ENCODE data around the gene NR2C2.
"Not testable (repeated sequence)": the region's sequence is repeated elsewhere in the genome, so short reads cannot be mapped to it uniquely, and the experiment has no call there.

The NR2C2 gene

DNA sequence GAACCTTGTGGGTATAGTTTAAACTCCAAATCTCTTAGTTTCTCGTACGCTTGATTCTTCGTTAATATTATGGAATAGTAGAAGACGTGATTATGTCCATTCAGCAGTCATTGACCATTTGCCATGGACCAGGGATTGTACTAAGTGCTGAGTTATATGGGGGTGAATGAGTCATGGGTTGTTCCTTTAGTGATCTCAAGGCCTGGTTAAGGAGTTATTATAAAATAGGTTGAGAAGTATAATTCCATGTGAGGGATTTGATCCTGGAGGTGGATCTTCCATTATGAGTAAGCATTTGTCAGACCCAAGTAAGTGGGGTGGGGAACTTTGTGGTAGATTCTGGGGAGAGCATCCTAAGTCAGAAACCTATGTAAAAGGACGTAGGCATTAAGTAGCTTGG is 15.4 kb downstream of the NR2C2 start:
- DNase-seq: no peak

GRCh38 chr3:14967285-14967684 is 19.9 kb downstream of the NR2C2 start:
- DNase-seq: no peak

DNA sequence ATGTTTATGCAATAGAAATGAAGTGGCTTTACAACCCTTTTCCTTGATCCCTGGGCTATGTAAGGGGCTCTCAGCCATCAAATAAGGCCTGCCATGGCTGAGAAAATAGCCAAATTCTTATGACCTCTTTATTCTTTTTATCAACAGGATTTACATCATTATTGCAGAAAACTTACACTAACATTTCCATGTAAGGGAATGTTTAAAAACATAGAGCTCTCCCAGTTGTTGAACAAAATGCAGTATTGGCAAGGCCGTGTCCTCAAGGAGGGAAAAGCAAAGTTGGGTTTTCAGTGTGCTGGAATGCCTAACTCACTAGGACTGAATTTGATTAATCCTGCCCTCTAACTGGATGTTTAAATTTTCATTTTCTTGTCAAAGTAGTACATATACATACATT is 22.3 kb downstream of the NR2C2 start:
- DNase-seq: no peak

- DNase-seq: no peak
Measured at GRCh38 chr3:14976317-14976716, 28.9 kb downstream of the NR2C2 start.

- DNase-seq: peak; percentile 2
Measured at GRCh38 chr3:14980689-14981088, 33.3 kb downstream of the NR2C2 start.

DNA sequence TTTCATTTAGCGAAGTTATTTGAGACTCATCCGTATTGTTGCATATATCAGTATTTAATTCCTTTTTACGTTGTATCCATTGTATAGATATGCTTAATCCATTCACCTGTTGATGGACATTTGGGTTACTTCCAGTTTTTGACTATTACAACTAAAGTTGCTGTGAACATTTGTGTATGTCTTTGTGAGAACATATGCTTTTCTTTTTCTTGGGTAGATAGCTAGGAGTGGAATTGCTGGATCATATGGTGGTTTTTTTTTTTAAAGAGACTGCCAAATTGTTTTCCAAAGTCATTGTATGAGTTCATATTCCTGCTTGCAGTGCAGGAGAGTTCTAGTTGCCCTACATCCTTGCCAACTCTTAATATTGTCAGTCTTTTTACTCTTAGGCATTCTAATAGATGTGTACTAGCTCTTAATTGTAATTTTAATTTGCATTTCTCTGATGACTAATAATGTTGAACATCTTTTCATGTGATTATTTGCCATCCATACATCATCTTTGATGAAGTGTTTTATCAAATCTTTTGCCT is 37.3 kb downstream of the NR2C2 start:
- no peak for DNase-seq

DNA sequence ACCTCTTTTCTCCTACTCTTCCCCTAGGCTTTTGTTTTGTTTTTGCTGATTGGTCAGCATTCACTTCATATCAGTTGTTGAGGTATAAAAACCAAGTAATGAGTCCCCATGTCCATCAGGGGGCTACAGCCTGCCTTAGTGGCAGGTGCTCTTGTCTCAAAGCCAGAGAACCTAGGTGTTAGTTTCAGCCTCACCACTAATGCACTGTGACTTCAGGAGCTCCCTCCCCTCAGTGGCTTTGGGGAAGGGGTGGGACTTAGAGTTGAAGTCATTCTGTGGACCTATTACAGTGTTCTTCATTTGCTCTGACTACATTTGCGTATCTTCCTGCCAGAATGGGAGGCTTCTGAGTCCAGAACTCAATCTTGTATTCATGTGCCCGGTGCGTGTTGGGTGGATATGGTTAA is 41.6 kb downstream of the NR2C2 start:
- DNase-seq: peak; percentile 41

DNA sequence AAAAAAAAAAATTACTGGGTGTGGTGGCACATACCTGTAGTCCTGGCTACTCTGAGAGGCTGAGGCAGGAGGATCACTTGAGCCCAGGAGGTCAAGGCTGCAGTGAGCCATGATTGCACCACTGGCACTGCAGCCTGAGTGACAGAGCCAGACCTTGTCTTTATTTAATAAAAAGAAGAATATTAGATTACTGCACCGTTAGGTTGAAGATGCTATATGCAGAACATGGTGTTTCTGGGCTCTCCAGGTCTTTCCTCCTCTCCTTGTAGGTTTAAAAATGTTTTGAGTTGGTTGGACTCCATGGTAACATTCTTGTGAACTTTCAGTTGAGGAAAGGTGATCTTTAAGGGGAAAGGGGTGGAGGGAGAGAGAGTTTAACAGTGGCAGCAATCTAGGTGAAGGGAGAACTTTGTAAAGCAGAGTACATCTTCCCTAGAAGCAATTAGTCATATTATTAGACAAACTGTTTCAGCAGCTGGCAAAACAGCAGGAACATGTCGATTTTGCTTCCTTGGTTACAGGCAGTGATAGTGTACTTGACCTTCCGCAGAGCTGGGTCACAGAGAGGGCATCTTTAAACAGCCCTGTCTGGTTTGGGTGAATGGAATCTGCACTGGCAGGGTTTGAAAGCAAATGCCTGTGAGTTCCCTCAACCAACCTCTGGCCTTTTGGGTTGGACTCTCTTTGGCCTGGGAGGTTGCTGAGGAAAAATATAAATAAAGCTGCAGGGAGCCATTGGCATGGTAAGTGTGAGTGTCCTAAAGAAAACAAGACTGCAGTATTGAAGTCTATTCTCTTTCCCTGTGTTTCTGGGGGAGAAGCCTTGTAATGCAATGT is 42.8 kb downstream of the NR2C2 start:
- DNase-seq: no peak

- DNase-seq: no peak
Measured at GRCh38 chr3:14990780-14991148, 43.4 kb downstream of the NR2C2 start.

DNA sequence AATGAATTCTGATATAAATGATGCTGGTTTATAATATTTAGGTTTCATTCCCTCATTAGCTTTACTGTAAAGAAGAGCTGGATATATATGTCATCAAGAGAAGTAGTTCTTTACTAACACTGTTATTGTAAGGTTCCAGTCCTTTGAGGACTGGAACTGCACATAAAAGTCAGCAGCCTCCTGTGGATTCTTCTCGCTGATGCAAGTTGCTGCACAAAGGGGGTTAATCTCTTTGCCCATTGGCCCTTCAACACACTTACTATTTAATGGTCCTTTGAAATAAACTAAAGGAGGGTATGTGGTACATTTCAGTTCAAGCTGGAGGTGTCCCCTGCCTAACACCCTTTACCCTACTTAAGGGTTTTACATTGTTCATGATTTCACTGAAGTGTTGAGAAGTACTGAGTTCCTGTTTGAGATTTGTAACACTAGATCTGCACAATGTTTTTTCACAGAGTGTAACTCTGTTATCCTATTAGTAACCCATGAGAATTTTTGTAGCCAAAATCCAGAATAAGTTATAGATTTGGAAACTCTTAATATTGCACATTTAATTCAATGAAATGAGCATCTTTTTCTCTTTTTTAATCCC is 43.9 kb downstream of the NR2C2 start:
- DNase-seq: no peak

- DNase-seq: no peak
Measured at GRCh38 chr3:14991818-14992612, 44.6 kb downstream of the NR2C2 start.

DNA sequence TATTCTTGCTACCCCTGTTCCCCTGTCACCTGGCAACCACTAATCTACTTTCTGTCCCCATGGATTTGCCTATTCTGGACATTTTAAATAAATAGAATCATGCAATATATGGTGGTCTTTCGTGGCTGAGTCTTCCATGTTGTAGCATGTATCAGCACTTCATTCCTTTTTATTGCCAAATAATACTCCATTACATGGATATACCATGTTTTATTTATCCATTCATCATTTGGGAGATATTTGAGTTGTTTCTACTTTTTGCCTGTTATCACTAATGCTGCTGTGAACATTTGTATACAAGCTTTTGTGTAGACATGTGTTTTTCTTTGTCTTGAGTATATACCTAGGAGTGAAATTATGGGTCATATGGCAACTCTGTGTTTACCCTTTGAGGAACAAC is 50.6 kb downstream of the NR2C2 start:
- DNase-seq: no peak

DNA sequence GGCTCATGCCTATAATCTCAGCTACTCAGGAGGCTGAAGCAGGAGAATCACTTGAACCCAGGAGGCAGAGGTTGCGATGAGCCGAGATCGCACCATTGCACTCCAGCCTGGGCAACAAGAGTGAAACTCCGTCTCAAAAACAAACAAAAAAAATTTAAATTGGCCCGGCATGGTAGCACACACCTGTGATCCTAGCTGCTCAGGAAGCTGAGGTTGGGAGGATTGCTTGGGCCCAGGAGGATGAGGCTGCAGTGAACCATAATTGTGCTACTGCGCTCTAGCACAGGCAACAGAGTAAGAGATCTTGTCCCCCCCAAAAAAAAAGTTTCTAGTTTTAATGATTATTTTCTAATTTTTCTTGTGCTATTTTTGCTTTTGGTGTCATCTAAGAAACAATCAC is 51.8 kb downstream of the NR2C2 start:
- DNase-seq: not testable (repeated sequence)

DNA sequence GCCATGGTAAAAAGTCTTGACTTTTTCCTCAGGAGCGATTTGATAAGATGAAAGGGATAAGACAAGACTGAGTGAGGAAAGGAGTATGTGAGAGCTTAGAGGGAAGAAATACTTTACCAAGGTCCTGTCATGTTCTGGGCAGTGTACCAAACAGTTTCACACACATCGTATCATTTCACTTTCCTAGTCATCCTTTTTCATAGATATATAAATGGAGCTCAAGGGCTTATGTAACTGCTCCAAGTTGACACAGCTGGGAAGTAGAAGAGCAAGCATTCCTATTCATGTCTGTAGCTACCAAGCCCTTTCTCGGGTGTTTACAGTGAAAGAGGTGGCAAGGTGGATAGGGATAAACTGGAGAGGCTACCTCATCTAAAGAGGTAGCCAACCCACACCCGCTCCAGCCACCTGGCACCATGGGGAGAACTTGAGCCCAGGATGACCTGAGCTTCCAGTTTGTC is 60.3 kb downstream of the NR2C2 start:
- DNase-seq: no peak

GRCh38 chr3:15009167-15009566 is 61.8 kb downstream of the NR2C2 start:
- no peak for DNase-seq

DNA sequence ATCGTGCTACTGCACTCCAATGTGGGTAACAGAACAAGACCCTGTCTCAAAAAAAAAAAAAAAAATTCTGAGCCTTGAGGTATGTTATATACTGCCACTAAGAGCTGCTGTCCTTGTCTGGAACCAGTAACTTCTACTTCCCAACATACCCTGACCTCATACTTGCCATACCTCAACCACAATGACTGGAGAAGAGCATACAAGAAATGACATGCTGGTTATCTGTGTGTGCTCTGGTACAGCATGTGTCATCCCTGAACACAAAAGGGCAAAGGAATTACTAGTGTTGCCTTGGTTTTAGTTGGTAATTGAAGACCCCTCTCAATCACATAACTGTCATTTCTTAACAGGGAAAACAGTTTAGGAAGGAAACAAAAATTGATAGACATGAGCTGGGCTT is 63.3 kb downstream of the NR2C2 start:
- DNase-seq: no peak

DNA sequence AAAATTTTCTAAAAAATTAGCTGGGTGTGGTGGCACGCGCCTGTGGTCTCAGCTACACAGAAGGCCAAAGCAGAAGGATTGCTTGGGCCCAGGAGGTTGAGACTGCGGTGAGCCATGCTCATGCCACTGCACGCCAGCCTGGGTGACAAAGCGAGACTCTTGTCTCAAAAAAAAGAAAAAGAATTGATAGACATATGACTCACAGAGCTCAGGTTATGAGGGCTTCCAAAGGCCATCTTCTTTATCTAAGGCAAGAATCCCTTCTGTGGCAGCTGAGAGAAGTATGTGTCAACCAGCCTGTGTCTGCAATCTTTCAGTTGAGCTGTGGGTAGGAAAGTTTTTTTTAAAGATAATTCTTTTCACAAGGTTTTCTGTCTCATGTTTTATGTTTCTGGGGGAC is 63.8 kb downstream of the NR2C2 start:
- DNase-seq: no peak

GRCh38 chr3:15014606-15015328 is 67.4 kb downstream of the NR2C2 start:
- no peak for DNase-seq

GRCh38 chr3:15015456-15015855 is 68.1 kb downstream of the NR2C2 start:
- no peak for DNase-seq

GRCh38 chr3:15017191-15017590 is 69.8 kb downstream of the NR2C2 start:
- DNase-seq: no peak

DNA sequence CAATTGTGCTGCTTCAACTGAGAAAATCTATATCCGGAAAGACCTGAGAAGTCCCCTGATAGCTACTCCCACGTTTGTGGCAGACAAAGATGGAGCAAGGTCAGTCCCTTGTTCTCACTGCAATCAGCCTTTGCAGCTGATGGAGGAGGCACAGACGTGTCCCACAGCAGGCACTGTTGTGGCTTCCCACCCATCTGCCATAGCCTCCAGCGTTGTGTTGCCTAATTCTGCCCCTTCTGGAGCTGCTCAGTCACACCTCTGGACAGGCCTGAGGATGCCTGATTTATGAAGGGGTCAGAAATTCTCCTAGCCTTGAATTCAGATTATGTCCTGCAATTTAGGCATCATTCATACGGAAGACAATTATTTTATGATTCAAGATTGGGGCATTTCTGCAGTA is 75.9 kb downstream of the NR2C2 start:
- no peak for DNase-seq

GRCh38 chr3:15023719-15024118 is 76.3 kb downstream of the NR2C2 start:
- no peak for DNase-seq

- DNase-seq: no peak
Measured at GRCh38 chr3:15029625-15030024, 82.2 kb downstream of the NR2C2 start.
